Endothelial cell of umbilical vein (primary cell): ENCODE results near the gene RMND5A. TPM values are rescaled to one million over a fixed set of nuclear protein-coding genes. Genes with fewer than 3 reads are reported as not detected.
A peak's percentile ranks its signal among the peaks of the same experiment; 100 is the strongest.

Source experiments
- BruUV-seq: library from RNA; stranded (reverse); fragments of 400-500 nt; replicated peaks from 2 replicates; lab custom pipeline; 2021; lab: Mats Ljungman, UMichigan
- CTCF ChIA-PET: fragments of 300-600, 350-600 bp; sonication (Branson Sonifier 250); formaldehyde crosslinking; loops from one replicate; lab custom pipeline; 2021; ENCODE audit warnings: antibody characterized with exemption, inconsistent platforms; lab: Charles Lee
- POLR2A ChIA-PET: fragments of 300-600, 350-600 bp; sonication (Branson Sonifier 250); formaldehyde crosslinking; loops from one replicate; lab custom pipeline; 2021; ENCODE audit warnings: antibody characterized with exemption, inconsistent platforms; lab: Charles Lee
- DNase-seq: peaks from one replicate; pipeline ENCODE4 v3.0.0-alpha.2; 2011; ENCODE audit warnings: low read depth, low spot score
- FAIRE-seq: peaks from 2 replicates; lab custom pipeline; 2011; peaks lifted over from hg19 to GRCh38; lab: Jason Lieb, UNC
- H2AFZ ChIP-seq: 2 replicates; pipeline ENCODE4 v1.6.0; 2012; ENCODE audit warnings: low read depth, low read length, control low read depth, inconsistent platforms
- H3K27ac ChIP-seq: 2 replicates; pipeline ENCODE4 v1.5.1; 2011; ENCODE audit warnings: low read depth, mild to moderate bottlenecking, control low read depth, low read length, moderate library complexity; ENCODE audit not compliant: insufficient read depth
- H3K27me3 ChIP-seq, 2 experiments: 2 replicates each; pipeline versions ENCODE4 v1.6.0 to v1.6.1; 2011; ENCODE audit warnings: low read length in 2 of 2, mixed read lengths in 1 of 2; ENCODE audit not compliant: control insufficient read depth in 2 of 2, insufficient read depth in 2 of 2
- H3K36me3 ChIP-seq, 2 experiments: 2 replicates in 1 of 2; 3 replicates in 1 of 2; pipeline ENCODE4 v1.5.1; 2011; ENCODE audit warnings: low read length in 2 of 2, mild to moderate bottlenecking in 1 of 2, moderate library complexity in 1 of 2; ENCODE audit not compliant: control insufficient read depth in 2 of 2, insufficient read depth in 2 of 2; ENCODE audit errors: extremely low read depth in 1 of 2
- H3K4me1 ChIP-seq: 3 replicates; pipeline ENCODE4 v1.5.1; 2011; ENCODE audit warnings: mild to moderate bottlenecking, low read length; ENCODE audit not compliant: control insufficient read depth, insufficient read depth; ENCODE audit errors: extremely low read depth
- H3K4me2 ChIP-seq: 2 replicates; pipeline ENCODE4 v1.6.1; 2011; ENCODE audit warnings: low read length, control low read depth, mixed read lengths; ENCODE audit not compliant: insufficient read depth
- H3K4me3 ChIP-seq, 3 experiments: fragments of 200-600 bp in 1 of 3; sonication (generic), shearing (Covaris generic) in 1 of 3; replicated peaks in 1 of 3; 2 replicates each; pipeline ENCODE4 v1.5.1; 2011 to 2016; ENCODE audit warnings: control low read depth in 3 of 3, low read length in 3 of 3, mild to moderate bottlenecking in 2 of 3, inconsistent platforms in 1 of 3, low read depth in 1 of 3, moderate library complexity in 1 of 3; ENCODE audit not compliant: insufficient read depth in 1 of 3
- H3K79me2 ChIP-seq: 2 replicates; pipeline ENCODE4 v1.6.0; 2012; ENCODE audit warnings: low read length, inconsistent platforms; ENCODE audit not compliant: control insufficient read depth, insufficient read depth
- H3K9ac ChIP-seq: replicated peaks from 2 replicates; pipeline ENCODE3; 2011; ENCODE audit warnings: low read length, control low read depth; ENCODE audit not compliant: insufficient read depth; ENCODE audit errors: extremely low read depth
- H3K9me1 ChIP-seq: replicated peaks from 3 replicates; pipeline ENCODE4 v1.6.0; 2011; ENCODE audit warnings: mild to moderate bottlenecking, low read length; ENCODE audit not compliant: control insufficient read depth, insufficient read depth; ENCODE audit errors: extremely low read depth
- H3K9me3 ChIP-seq: replicated peaks from 2 replicates; pipeline ENCODE4 v1.5.1; 2012; ENCODE audit warnings: low read length, inconsistent platforms; ENCODE audit not compliant: control insufficient read depth, insufficient read depth
- H4K20me1 ChIP-seq: replicated peaks from 2 replicates; pipeline ENCODE3; 2011; ENCODE audit warnings: mild to moderate bottlenecking, low read length; ENCODE audit not compliant: control insufficient read depth, insufficient read depth; ENCODE audit errors: extremely low read depth
- EZH2 ChIP-seq: IDR thresholded peaks from 2 replicates; pipeline ENCODE4 v1.6.1; 2012; ENCODE audit warnings: borderline replicate concordance, low read depth, mild to moderate bottlenecking, moderate library complexity, low read length, inconsistent platforms; ENCODE audit not compliant: severe bottlenecking
- FOS ChIP-seq: IDR thresholded peaks from 2 replicates; pipeline ENCODE4 v1.6.1; 2011; ENCODE audit warnings: mild to moderate bottlenecking, low read length, moderate library complexity, borderline replicate concordance; ENCODE audit not compliant: insufficient read depth
- GATA2 ChIP-seq: IDR thresholded peaks from 2 replicates; pipeline ENCODE4 v1.7.0; 2011; ENCODE audit warnings: low read depth, mild to moderate bottlenecking, moderate library complexity, mixed read lengths, low read length; ENCODE audit not compliant: insufficient read length, insufficient read depth
- JUN ChIP-seq: IDR thresholded peaks from 2 replicates; pipeline ENCODE4 v1.6.1; 2011; ENCODE audit warnings: borderline replicate concordance, low read depth; ENCODE audit not compliant: insufficient read length, insufficient read depth
- MAX ChIP-seq: IDR thresholded peaks from 2 replicates; pipeline ENCODE4 v1.6.1; 2011; ENCODE audit not compliant: insufficient read depth, insufficient read length
- MYC ChIP-seq: IDR thresholded peaks from one replicate; pipeline ENCODE4 v1.6.1; 2011; ENCODE audit warnings: mild to moderate bottlenecking, low read depth, low read length
- POLR2A ChIP-seq: IDR thresholded peaks from 2 replicates; pipeline ENCODE4 v1.6.1; 2012; ENCODE audit warnings: low read depth, mild to moderate bottlenecking, control low read depth, low read length
- POLR2AphosphoS5 ChIP-seq: IDR thresholded peaks from 2 replicates; pipeline ENCODE4 v1.6.1; 2012; ENCODE audit warnings: low read depth, mild to moderate bottlenecking, control low read depth, low read length, moderate library complexity; ENCODE audit not compliant: insufficient read depth
- dilution Hi-C: fragments of 300-500 bp; cut with MboI; formaldehyde crosslinking; loops from one replicate; pipeline ENCODE4 v1.15.0; 2019; ENCODE audit warnings: low sequenced_read_pairs; ENCODE audit not compliant: extremely low pct_ligation_motif_present
- intact Hi-C: fragments of 100-400 bp; cut with micrococcal nuclease; formaldehyde crosslinking; loops from one replicate; pipeline ENCODE4 v1.10.0; 2022
- polyA plus RNA-seq, 4 experiments: library from polyadenylated mRNA; depleted of rRNA in 3 of 4; stranded (reverse) in 3 of 4; unstranded in 1 of 4; fragments of >200 nt; gene quantifications; 2 replicates each; pipeline versions ENCODE4 v1.2.1 to v1.2.3, GENCODE V29; 2011 to 2012; ENCODE audit warnings: missing spikeins in 1 of 4
- total RNA-seq: library from RNA; stranded (reverse); gene quantifications from 2 replicates; pipeline ENCODE4 v1.2.3, GENCODE V29; 2021
- TF ChIP-seq, protein P1 (sequence below), 2 donors: IDR thresholded peaks; 1 replicate in 1 of 2; 2 replicates in 1 of 2; pipeline ENCODE4 v1.5.1; 2011; ENCODE audit warnings: low read length in 2 of 2, mild to moderate bottlenecking in 2 of 2, moderate library complexity in 2 of 2, control low read depth in 1 of 2, inconsistent platforms in 1 of 2, low read depth in 1 of 2; ENCODE audit not compliant: insufficient read depth in 1 of 2; ENCODE audit errors: extremely low read depth in 1 of 2

Gene RMND5A
- total and polyA plus RNA-seq, 2 donors (not counting 3 experiments of a cell fraction or from before 2014, with no cell fraction given), result 10.8 to 21.5 TPM

GRCh38 chr2:86790676-86791572, 70.8 kb downstream of the RMND5A start, which contains the start of gene CD8A:
Gene CD8A, minus strand, starts transcription at chr2:86790913. Its CDS starts 88 bp downstream, at chr2:86790825.
- no TSS peak for BruUV-seq
- H3K9ac ChIP-seq, result no peak within 1 kb of the TSS
- H3K79me2 ChIP-seq, result no peaks in the 10 kb centered on the region
- TF ChIP-seq FOS, result no peak
- peak; percentile 55 for TF ChIP-seq EZH2
- TF ChIP-seq MAX, result no peak
- no peak for TF ChIP-seq MYC
- no peak for TF ChIP-seq JUN
- no peak within 1 kb of the TSS for H2AFZ ChIP-seq
- dilution Hi-C loops (no loop called here), intact Hi-C loops (no loop called here)
- H3K4me1 ChIP-seq, result no peaks in the 10 kb centered on the region
- no peaks in the 10 kb centered on the region for H4K20me1 ChIP-seq
- peak within 1 kb of the TSS; percentile 28 for H3K4me2 ChIP-seq
- DNase-seq (no peak), FAIRE-seq (peak; percentile 69)
- no peak within 1 kb of the TSS for H3K27ac ChIP-seq
- H3K36me3 ChIP-seq, result no peaks in the 10 kb centered on the region
- H3K27me3 ChIP-seq, result peaks cover 45 to 68% of the 10 kb centered on the region in 2 experiments
- no peaks in the 10 kb centered on the region for H3K9me1 ChIP-seq
- CTCF ChIA-PET, result no interaction called here
- no peaks in the 10 kb centered on the region for H3K9me3 ChIP-seq
- no peak within 1 kb of the TSS for H3K4me3 ChIP-seq
- POLR2A ChIA-PET, result no interaction called here

GRCh38 chr2:86791573-86791972, 71.5 kb downstream of the RMND5A start:
- ChIA-PET POLR2A (no interaction called here), CTCF (no interaction called here)
- Histone ChIP-seq H3K9ac (no peak overlapping the region), H3K4me3 (no peak overlapping the region), H3K27me3 (peaks cover 45 to 68% of the 10 kb centered on the region in 2 experiments), H3K27ac (no peak overlapping the region), H3K36me3 (no peaks in the 10 kb centered on the region), H2AFZ (no peak overlapping the region), H3K9me3 (peaks cover 3% of the 10 kb centered on the region), H3K79me2 (no peaks in the 10 kb centered on the region), H3K4me2 (no peak overlapping the region), H3K4me1 (no peaks in the 10 kb centered on the region), H4K20me1 (no peaks in the 10 kb centered on the region), H3K9me1 (no peaks in the 10 kb centered on the region)
- no TSS peak for BruUV-seq
- TF ChIP-seq, protein P1, sequence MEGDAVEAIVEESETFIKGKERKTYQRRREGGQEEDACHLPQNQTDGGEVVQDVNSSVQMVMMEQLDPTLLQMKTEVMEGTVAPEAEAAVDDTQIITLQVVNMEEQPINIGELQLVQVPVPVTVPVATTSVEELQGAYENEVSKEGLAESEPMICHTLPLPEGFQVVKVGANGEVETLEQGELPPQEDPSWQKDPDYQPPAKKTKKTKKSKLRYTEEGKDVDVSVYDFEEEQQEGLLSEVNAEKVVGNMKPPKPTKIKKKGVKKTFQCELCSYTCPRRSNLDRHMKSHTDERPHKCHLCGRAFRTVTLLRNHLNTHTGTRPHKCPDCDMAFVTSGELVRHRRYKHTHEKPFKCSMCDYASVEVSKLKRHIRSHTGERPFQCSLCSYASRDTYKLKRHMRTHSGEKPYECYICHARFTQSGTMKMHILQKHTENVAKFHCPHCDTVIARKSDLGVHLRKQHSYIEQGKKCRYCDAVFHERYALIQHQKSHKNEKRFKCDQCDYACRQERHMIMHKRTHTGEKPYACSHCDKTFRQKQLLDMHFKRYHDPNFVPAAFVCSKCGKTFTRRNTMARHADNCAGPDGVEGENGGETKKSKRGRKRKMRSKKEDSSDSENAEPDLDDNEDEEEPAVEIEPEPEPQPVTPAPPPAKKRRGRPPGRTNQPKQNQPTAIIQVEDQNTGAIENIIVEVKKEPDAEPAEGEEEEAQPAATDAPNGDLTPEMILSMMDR (IDR thresholded peaks at IDR 0.05; ENCODE audit: extremely low read depth in 1 of 2, insufficient read depth in 1 of 2, low read depth in 1 of 2, low read length in 2 of 2), result no peak
- TF ChIP-seq POLR2A (no peak), MYC (no peak), FOS (no peak), MAX (no peak), POLR2AphosphoS5 (no peak), JUN (no peak), EZH2 (no peak), GATA2 (no peak)
- intact Hi-C loops, result no loop called here
- dilution Hi-C loops, result no loop called here
- no peak for FAIRE-seq
- DNase-seq, result no peak
